Retinal pigment epithelial cell (primary cell): ENCODE results near the gene MGAT5.

Experiments used
- DNase-seq: peaks from one replicate; pipeline ENCODE4 v3.0.0-alpha.2; 2010; ENCODE audit warnings: low read depth
- H3K4me3 ChIP-seq: 2 replicates; pipeline ENCODE4 v1.5.1; 2011; ENCODE audit warnings: mild to moderate bottlenecking, low read length, control low read depth, moderate library complexity
- CTCF ChIP-seq: conservative IDR thresholded peaks from 2 replicates; pipeline ENCODE4 v1.5.1; 2011; ENCODE audit warnings: low read depth, low read length, control low read depth, inconsistent platforms

Gene MGAT5

GRCh38 chr2:134458950-134459349, 205.1 kb downstream of the MGAT5 start:
- no peak for TF ChIP-seq CTCF
- no peak for DNase-seq
- H3K4me3 ChIP-seq, result no peak overlapping the region

GRCh38 chr2:134459706-134460406, 206.0 kb downstream of the MGAT5 start:
- DNase-seq, result no peak
- no peak overlapping the region for H3K4me3 ChIP-seq
- no peak for TF ChIP-seq CTCF

- TF ChIP-seq CTCF, result peak; percentile 77
- peak; percentile 24 for DNase-seq
- H3K4me3 ChIP-seq, result no peak overlapping the region
These were observed 206.7 kb downstream of the MGAT5 start for GRCh38 chr2:134460583-134460998.

GRCh38 chr2:134461511-134461910, 207.6 kb downstream of the MGAT5 start:
- TF ChIP-seq CTCF, result no peak
- H3K4me3 ChIP-seq, result no peak overlapping the region
- no peak for DNase-seq

- TF ChIP-seq CTCF, result no peak
- DNase-seq, result no peak
- no peak overlapping the region for H3K4me3 ChIP-seq
These were observed 208.4 kb downstream of the MGAT5 start for GRCh38 chr2:134462275-134462674.

- no peak overlapping the region for H3K4me3 ChIP-seq
- no peak for TF ChIP-seq CTCF
- DNase-seq, result no peak
These were observed 209.2 kb downstream of the MGAT5 start for GRCh38 chr2:134462791-134463698.
